Measurements from ENCODE around the gene ZNF780A. TPM values are rescaled to one million over a fixed set of nuclear protein-coding genes. Genes with fewer than 3 reads are reported as not detected.
"Not testable (repeated sequence)": the region's sequence is repeated elsewhere in the genome, so short reads cannot be mapped to it uniquely, and the experiment has no call there.

The ZNF780A gene
- total RNA-seq, 2 donors from 2014 or later = 8.9 to 17.7 TPM

- Histone ChIP-seq H3K9me3 (no peaks in the 10 kb centered on the region), H3K27ac (no peak overlapping the region), H3K27me3 (replicated peaks; ENCODE audit: insufficient read depth) (no peaks in the 10 kb centered on the region), H3K4me1 (ENCODE audit: control insufficient read depth in 1 of 2, low read depth in 2 of 2) (no peaks in the 10 kb centered on the region), H3K4me3 (no peak overlapping the region), H3K36me3 (no peaks in the 10 kb centered on the region)
- TF ChIP-seq, protein P1, sequence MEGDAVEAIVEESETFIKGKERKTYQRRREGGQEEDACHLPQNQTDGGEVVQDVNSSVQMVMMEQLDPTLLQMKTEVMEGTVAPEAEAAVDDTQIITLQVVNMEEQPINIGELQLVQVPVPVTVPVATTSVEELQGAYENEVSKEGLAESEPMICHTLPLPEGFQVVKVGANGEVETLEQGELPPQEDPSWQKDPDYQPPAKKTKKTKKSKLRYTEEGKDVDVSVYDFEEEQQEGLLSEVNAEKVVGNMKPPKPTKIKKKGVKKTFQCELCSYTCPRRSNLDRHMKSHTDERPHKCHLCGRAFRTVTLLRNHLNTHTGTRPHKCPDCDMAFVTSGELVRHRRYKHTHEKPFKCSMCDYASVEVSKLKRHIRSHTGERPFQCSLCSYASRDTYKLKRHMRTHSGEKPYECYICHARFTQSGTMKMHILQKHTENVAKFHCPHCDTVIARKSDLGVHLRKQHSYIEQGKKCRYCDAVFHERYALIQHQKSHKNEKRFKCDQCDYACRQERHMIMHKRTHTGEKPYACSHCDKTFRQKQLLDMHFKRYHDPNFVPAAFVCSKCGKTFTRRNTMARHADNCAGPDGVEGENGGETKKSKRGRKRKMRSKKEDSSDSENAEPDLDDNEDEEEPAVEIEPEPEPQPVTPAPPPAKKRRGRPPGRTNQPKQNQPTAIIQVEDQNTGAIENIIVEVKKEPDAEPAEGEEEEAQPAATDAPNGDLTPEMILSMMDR (IDR thresholded peaks at IDR 0.05) = no peak
- ATAC-seq (ENCODE audit: insufficient number of reproducible peaks, low FRiP score, low read depth) (no peak), DNase-seq (ENCODE audit: low spot score) (no peak)
Measured at GRCh38 chr19:40130013-40130412, 39.3 kb upstream of the ZNF780A start.

DNA sequence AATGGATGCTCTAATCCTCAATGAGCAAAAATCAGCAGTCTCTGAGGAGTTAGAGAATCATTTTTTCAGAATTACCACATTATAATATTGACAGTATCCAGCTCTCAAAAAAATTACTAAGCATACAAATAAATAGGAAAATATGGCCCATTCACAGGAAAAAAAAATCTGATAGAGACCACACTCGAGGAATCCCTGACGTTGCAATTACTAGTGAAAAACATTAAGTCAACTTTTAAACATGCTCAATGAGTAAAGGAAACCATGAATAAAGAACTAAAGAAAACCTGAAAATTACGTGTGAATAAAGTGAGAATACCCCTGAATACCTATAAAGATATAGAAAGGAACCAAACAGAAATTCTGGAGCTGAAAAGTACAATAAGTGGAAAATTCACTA lies 38.7 kb upstream of the ZNF780A start:
- no peaks in the 10 kb centered on the region for H3K4me1 ChIP-seq (ENCODE audit: control insufficient read depth in 1 of 2, low read depth in 2 of 2)
- DNase-seq (ENCODE audit: low spot score) (no peak), ATAC-seq (ENCODE audit: insufficient number of reproducible peaks, low FRiP score, low read depth) (no peak)
- TF ChIP-seq, protein P1 (IDR thresholded peaks at IDR 0.05) = no peak
- H3K27me3 ChIP-seq (replicated peaks; ENCODE audit: insufficient read depth) = no peaks in the 10 kb centered on the region
- H3K27ac ChIP-seq = no peak overlapping the region
- H3K9me3 ChIP-seq = no peaks in the 10 kb centered on the region
- H3K4me3 ChIP-seq = no peak overlapping the region
- H3K36me3 ChIP-seq = no peaks in the 10 kb centered on the region

- DNase-seq (ENCODE audit: low spot score) = no peak
- Histone ChIP-seq H3K36me3 (no peaks in the 10 kb centered on the region), H3K9me3 (no peaks in the 10 kb centered on the region), H3K4me1 (ENCODE audit: control insufficient read depth in 1 of 2, low read depth in 2 of 2) (no peaks in the 10 kb centered on the region), H3K4me3 (no peak overlapping the region), H3K27me3 (replicated peaks; ENCODE audit: insufficient read depth) (no peaks in the 10 kb centered on the region), H3K27ac (no peak overlapping the region)
- no peak for ATAC-seq (ENCODE audit: insufficient number of reproducible peaks, low FRiP score, low read depth)
- TF ChIP-seq, protein P1 (IDR thresholded peaks at IDR 0.05) = no peak
Measured at GRCh38 chr19:40128991-40129390, 38.2 kb upstream of the ZNF780A start.

DNA sequence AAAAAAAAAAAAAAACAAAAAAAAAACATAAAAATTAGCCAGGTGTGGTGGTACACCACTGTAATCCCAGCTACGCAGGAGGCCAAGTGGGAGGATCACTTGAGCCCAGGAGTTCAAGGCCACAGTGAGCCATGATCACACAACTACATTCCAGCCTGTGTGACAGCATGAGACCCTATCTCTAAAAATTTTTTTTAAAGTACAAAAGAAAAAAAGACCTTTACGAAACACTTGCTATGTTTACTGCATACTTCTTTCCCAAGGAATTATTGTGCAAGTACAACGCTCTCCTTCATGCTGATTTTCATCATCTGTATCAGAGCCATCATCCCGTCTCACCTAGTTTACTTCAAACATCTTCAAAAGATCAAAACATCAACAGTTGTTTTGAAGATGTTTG lies 28.6 kb upstream of the ZNF780A start:
- Histone ChIP-seq H3K36me3 (no peaks in the 10 kb centered on the region), H3K9me3 (no peaks in the 10 kb centered on the region), H3K27ac (no peak overlapping the region), H3K27me3 (replicated peaks; ENCODE audit: insufficient read depth) (no peaks in the 10 kb centered on the region), H3K4me1 (ENCODE audit: control insufficient read depth in 1 of 2, low read depth in 2 of 2) (no peaks in the 10 kb centered on the region), H3K4me3 (no peak overlapping the region)
- TF ChIP-seq, protein P1 (IDR thresholded peaks at IDR 0.05) = no peak
- DNase-seq (ENCODE audit: low spot score) (no peak), ATAC-seq (ENCODE audit: insufficient number of reproducible peaks, low FRiP score, low read depth) (no peak)

- not testable (repeated sequence) for ATAC-seq (ENCODE audit: insufficient number of reproducible peaks, low FRiP score, low read depth); H3K36me3 ChIP-seq; DNase-seq (ENCODE audit: low spot score)
Measured at GRCh38 chr19:40118638-40119037, 27.9 kb upstream of the ZNF780A start.

GRCh38 chr19:40116075-40116474 lies 25.3 kb upstream of the ZNF780A start:
- Histone ChIP-seq H3K36me3 (no peaks in the 10 kb centered on the region), H3K27ac (no peak overlapping the region), H3K9me3 (no peaks in the 10 kb centered on the region), H3K4me1 (ENCODE audit: control insufficient read depth in 1 of 2, low read depth in 2 of 2) (no peaks in the 10 kb centered on the region), H3K27me3 (replicated peaks; ENCODE audit: insufficient read depth) (no peaks in the 10 kb centered on the region), H3K4me3 (no peak overlapping the region)
- ATAC-seq (ENCODE audit: insufficient number of reproducible peaks, low FRiP score, low read depth) (no peak), DNase-seq (ENCODE audit: low spot score) (no peak)
- TF ChIP-seq, protein P1 (IDR thresholded peaks at IDR 0.05) = no peak

More at GRCh38 chr19:40118638-40119037, 27.9 kb upstream of the ZNF780A start:
- H3K27me3 ChIP-seq (replicated peaks; ENCODE audit: insufficient read depth); H3K27ac ChIP-seq; H3K4me3 ChIP-seq; H3K9me3 ChIP-seq; H3K4me1 ChIP-seq (ENCODE audit: control insufficient read depth in 1 of 2, low read depth in 2 of 2): not testable (repeated sequence)

DNA sequence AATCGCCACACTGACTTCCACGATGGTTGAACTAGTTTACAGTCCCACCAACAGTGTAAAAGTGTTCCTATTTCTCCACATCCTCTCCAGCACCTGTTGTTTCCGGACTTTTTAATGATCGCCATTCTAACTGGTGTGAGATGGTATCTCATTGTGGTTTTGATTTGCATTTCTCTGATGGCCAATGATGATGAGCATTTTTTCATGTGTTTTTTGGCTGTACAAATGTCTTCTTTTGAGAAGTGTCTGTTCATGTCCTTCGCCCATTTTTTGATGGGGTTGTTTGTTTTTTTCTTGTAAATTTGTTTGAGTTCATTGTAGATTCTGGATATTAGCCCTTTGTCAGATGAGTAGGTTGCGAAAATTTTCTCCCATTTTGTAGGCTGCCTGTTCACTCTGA lies 23.4 kb upstream of the ZNF780A start:
- not testable (repeated sequence) for ATAC-seq (ENCODE audit: insufficient number of reproducible peaks, low FRiP score, low read depth); H3K9me3 ChIP-seq; DNase-seq (ENCODE audit: low spot score); H3K4me1 ChIP-seq (ENCODE audit: control insufficient read depth in 1 of 2, low read depth in 2 of 2); H3K4me3 ChIP-seq; H3K27ac ChIP-seq; H3K36me3 ChIP-seq; H3K27me3 ChIP-seq (replicated peaks; ENCODE audit: insufficient read depth)

DNA sequence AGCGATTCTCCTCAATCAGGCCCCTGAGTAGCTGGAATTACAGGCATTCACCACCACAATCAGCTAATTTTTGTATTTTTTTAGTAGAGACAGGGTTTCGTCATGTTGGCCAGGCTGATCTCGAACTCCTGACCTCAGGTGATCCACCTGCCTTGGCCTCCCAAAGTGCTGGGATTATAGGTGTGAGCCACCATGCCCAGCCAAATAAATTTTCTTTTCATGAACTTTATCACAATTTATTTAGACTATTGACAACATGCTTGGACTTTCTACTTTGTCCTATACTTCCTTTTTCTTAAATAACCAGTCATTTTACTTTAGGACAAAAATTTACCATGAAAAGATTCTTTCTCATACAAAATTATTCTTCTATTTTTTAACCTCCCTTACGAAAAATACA lies 21.5 kb upstream of the ZNF780A start:
- not testable (repeated sequence) for DNase-seq (ENCODE audit: low spot score); H3K4me1 ChIP-seq (ENCODE audit: control insufficient read depth in 1 of 2, low read depth in 2 of 2); H3K4me3 ChIP-seq; ATAC-seq (ENCODE audit: insufficient number of reproducible peaks, low FRiP score, low read depth); H3K27ac ChIP-seq; H3K27me3 ChIP-seq (replicated peaks; ENCODE audit: insufficient read depth); H3K36me3 ChIP-seq; H3K9me3 ChIP-seq
